GM18508 (cell line): ENCODE measurements around the gene RIPOR1.
"Not testable (repeated sequence)": the region's sequence is repeated elsewhere in the genome, so short reads cannot be mapped to it uniquely, and the experiment has no call there.

Experiments
- ATAC-seq: cut with Tn5 transposase; IDR thresholded peaks from one replicate; pipeline ENCODE4 v1.9.1; 2021; ENCODE audit warnings: moderate number of reproducible peaks; ENCODE audit not compliant: insufficient read depth, unreplicated experiment

Gene RIPOR1

GRCh38 chr16:67514382-67514828 lies 14.2 kb upstream of the RIPOR1 start:
- ATAC-seq: no peak

GRCh38 chr16:67516296-67517154 lies 12.1 kb upstream of the RIPOR1 start:
- no peak for ATAC-seq

GRCh38 chr16:67517155-67517445 lies 11.5 kb upstream of the RIPOR1 start:
- ATAC-seq: no peak

- no peak for ATAC-seq
These were observed 10.8 kb upstream of the RIPOR1 start for GRCh38 chr16:67517661-67518423.

- ATAC-seq: no peak
These were observed 10.0 kb upstream of the RIPOR1 start for GRCh38 chr16:67518676-67519075.

- ATAC-seq: no peak
These were observed 9.4 kb upstream of the RIPOR1 start for GRCh38 chr16:67519242-67519641.

GRCh38 chr16:67521095-67521804 lies 7.4 kb upstream of the RIPOR1 start:
- peak; percentile 47 for ATAC-seq

GRCh38 chr16:67525176-67525860 lies 3.3 kb upstream of the RIPOR1 start:
- ATAC-seq: no peak

GRCh38 chr16:67526149-67526791 lies 2.4 kb upstream of the RIPOR1 start:
- no peak for ATAC-seq

- ATAC-seq: no peak
These were observed 397 bp downstream of the RIPOR1 start for GRCh38 chr16:67528870-67529581.

GRCh38 chr16:67529582-67530012 lies 968 bp downstream of the RIPOR1 start:
- no peak for ATAC-seq

- no peak for ATAC-seq
These were observed 1.6 kb downstream of the RIPOR1 start for GRCh38 chr16:67530013-67530939.

- no peak for ATAC-seq
These were observed 2.6 kb downstream of the RIPOR1 start for GRCh38 chr16:67531247-67531646.

GRCh38 chr16:67533024-67533560 lies 4.5 kb downstream of the RIPOR1 start:
- no peak for ATAC-seq

GRCh38 chr16:67533987-67534386 lies 5.4 kb downstream of the RIPOR1 start:
- ATAC-seq: not testable (repeated sequence)

- no peak for ATAC-seq
These were observed 5.8 kb downstream of the RIPOR1 start for GRCh38 chr16:67534431-67534830.

- no peak for ATAC-seq
These were observed 6.6 kb downstream of the RIPOR1 start for GRCh38 chr16:67535201-67535600.

- no peak for ATAC-seq
These were observed 8.6 kb downstream of the RIPOR1 start for GRCh38 chr16:67537270-67537635.
